OCI-LY7 (cell line): ENCODE measurements around the gene GLYATL1. TPM values are rescaled to one million over a fixed set of nuclear protein-coding genes. Genes with fewer than 3 reads are reported as not detected.

ENCODE experiments used
- BruUV-seq: library from RNA; stranded (reverse); fragments of 400-500 nt; replicated peaks from 2 replicates; lab custom pipeline; 2021; lab: Mats Ljungman, UMichigan
- CTCF ChIA-PET: fragments of 300-600 bp; sonication (Branson Sonifier 250); formaldehyde crosslinking; loops from one replicate; lab custom pipeline; 2022; ENCODE audit warnings: antibody characterized with exemption; ENCODE audit not compliant: unreplicated experiment; lab: Charles Lee
- POLR2A ChIA-PET: fragments of 300-600 bp; sonication (Branson Sonifier 250); formaldehyde crosslinking; loops from one replicate; lab custom pipeline; 2022; ENCODE audit warnings: antibody characterized with exemption; lab: Charles Lee
- DNase-seq: peaks from one replicate; pipeline ENCODE4 v3.0.0-alpha.2; 2015; ENCODE audit warnings: low spot score
- H2AFZ ChIP-seq: fragments of 200-600 bp; sonication (generic), shearing (Covaris generic); 2 replicates; pipeline ENCODE4 v1.6.1; 2014; ENCODE audit warnings: mild to moderate bottlenecking, antibody characterized with exemption, low read length, moderate library complexity
- H3K27ac ChIP-seq: fragments of 200-600 bp; sonication (generic); 2 replicates; pipeline ENCODE4 v1.5.1; 2014; ENCODE audit warnings: mixed run types, low read depth, mild to moderate bottlenecking, moderate library complexity, low read length, inconsistent platforms; ENCODE audit not compliant: poor library complexity, severe bottlenecking
- H3K36me3 ChIP-seq: fragments of 200-600 bp; sonication (generic); 2 replicates; pipeline ENCODE4 v1.6.1; 2014; ENCODE audit warnings: mild to moderate bottlenecking, antibody characterized with exemption, low read length, moderate library complexity, mixed read lengths; ENCODE audit not compliant: insufficient read depth
- H3K4me1 ChIP-seq: fragments of 200-600 bp; sonication (generic); 2 replicates; pipeline ENCODE4 v1.5.1; 2014; ENCODE audit warnings: mild to moderate bottlenecking, low read length; ENCODE audit not compliant: insufficient read depth, poor library complexity, severe bottlenecking
- H3K4me2 ChIP-seq: fragments of 200-600 bp; sonication (generic); 2 replicates; pipeline ENCODE4 v1.6.1; 2014; ENCODE audit warnings: mild to moderate bottlenecking, low read length
- H3K4me3 ChIP-seq: fragments of 200-600 bp; sonication (generic); 2 replicates; pipeline ENCODE4 v1.5.1; 2014; ENCODE audit warnings: mild to moderate bottlenecking, low read depth, low read length; ENCODE audit not compliant: poor library complexity, severe bottlenecking
- H3K79me2 ChIP-seq: fragments of 200-600 bp; sonication (generic); 2 replicates; pipeline ENCODE4 v1.6.1; 2016; ENCODE audit warnings: low read depth, mild to moderate bottlenecking, low read length, moderate library complexity, mixed read lengths; ENCODE audit not compliant: insufficient read depth
- H3K9me2 ChIP-seq: fragments of 200-600 bp; sonication (generic); 2 replicates; pipeline ENCODE4 v1.6.1; 2016; ENCODE audit warnings: mild to moderate bottlenecking, low read length, mixed read lengths; ENCODE audit not compliant: insufficient read depth
- H3K9me3 ChIP-seq: fragments of 200-600 bp; sonication (generic); 2 replicates; pipeline ENCODE4 v1.6.1; 2014; ENCODE audit warnings: mild to moderate bottlenecking, mixed run types, low read length, mixed read lengths
- H4K20me1 ChIP-seq: fragments of 200-600 bp; sonication (generic); 2 replicates; pipeline ENCODE4 v1.6.1; 2014; ENCODE audit warnings: mild to moderate bottlenecking, antibody characterized with exemption, low read length, moderate library complexity, mixed read lengths; ENCODE audit not compliant: insufficient read depth
- EZH2phosphoT487 ChIP-seq: fragments of 200-600 bp; sonication (generic); IDR thresholded peaks from 2 replicates; pipeline ENCODE4 v1.6.1; 2018; ENCODE audit warnings: low read depth, borderline replicate concordance, mild to moderate bottlenecking, mixed run types, antibody characterized with exemption, low read length, moderate library complexity, mixed read lengths
- intact Hi-C: fragments of 100-400 bp; cut with micrococcal nuclease; formaldehyde crosslinking; loops from one replicate; pipeline ENCODE4 v1.10.0; 2022; ENCODE audit not compliant: unreplicated experiment
- total RNA-seq, 2 experiments: library from RNA; depleted of rRNA in 1 of 2; stranded (reverse); fragments of >200 nt in 1 of 2; shearing (Covaris generic) in 1 of 2; gene quantifications; 2 replicates each; pipeline ENCODE4 v1.2.3, GENCODE V29; 2014 to 2022
- TF ChIP-seq, protein P1 (sequence below): fragments of 200-600 bp; sonication (generic); conservative IDR thresholded peaks from 2 replicates; pipeline ENCODE4 v1.5.1; 2014; ENCODE audit warnings: mild to moderate bottlenecking, antibody characterized with exemption, low read length, moderate library complexity, mixed read lengths

The GLYATL1 gene
- total RNA-seq, 2 experiments from 2014 or later = not detected

DNA sequence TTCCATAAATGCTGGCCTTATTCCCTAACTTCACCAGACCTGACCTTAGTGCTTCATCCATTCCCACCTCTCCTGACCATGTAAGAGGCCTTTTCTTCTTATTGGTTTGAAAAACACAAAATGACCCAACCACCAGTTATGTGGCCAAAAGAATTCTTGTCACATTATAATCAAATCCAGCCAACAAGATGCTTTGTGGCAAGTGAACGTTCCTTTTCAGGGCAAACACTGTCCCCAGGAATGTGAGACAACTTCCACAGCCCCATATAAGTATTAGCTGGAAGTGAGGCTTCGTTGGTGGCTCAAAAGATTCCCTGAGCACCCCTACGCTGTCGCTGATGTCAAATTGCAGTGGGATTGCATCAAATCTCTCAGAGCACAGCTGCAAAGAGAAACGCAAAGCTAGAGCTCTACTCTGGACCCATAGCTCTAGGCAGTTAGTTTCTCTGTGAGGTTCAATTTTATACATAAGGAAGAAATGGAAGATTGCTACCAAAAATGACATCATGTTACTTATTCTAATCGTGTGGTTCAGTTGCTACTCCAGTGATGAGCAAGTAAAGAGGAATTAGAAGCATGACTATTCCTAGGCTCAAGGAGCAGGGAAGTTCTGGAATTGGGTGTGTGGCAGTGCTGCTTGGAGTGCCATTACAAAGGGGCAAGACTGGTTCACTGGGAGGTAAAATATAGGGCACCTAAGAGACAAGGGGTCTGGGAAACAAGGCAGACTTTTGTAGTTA lies 26.1 kb downstream of the GLYATL1 start:
- no peaks in the 10 kb centered on the region for H3K9me3 ChIP-seq
- POLR2A ChIA-PET = no interaction called here

DNA sequence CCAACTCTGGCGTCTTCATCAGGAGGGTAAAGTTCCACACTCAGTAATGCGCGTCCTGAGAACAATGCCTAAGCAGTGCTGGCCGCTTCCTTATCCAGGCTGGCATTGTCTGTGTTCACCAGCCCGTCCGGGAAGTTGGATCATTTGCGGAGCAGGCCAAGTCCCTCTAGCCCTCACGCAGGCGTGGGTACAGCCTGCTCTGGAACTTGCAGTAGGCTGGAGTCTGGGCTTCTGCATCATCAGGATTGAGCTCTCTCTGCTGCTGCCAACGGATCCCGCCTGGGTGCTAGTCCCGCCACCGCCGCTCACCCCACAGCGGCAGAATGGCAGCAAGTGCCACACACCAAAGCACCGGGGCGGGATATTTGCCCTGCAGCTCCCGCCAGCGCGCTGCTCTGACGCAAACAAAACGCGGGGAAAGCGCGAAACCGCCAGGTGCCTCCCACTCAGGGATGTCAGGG lies 29.0 kb downstream of the GLYATL1 start:
- no peak overlapping the region for H3K4me2 ChIP-seq
- no peaks in the 10 kb centered on the region for H3K4me1 ChIP-seq
- CTCF ChIA-PET = no interaction called here
- H3K36me3 ChIP-seq = no peaks in the 10 kb centered on the region
- H3K4me3 ChIP-seq = no peak overlapping the region
- H3K27ac ChIP-seq = no peak overlapping the region
- POLR2A ChIA-PET = no interaction called here
- H2AFZ ChIP-seq = no peak overlapping the region
- H4K20me1 ChIP-seq = no peaks in the 10 kb centered on the region
- H3K79me2 ChIP-seq = no peaks in the 10 kb centered on the region
- H3K9me3 ChIP-seq = no peaks in the 10 kb centered on the region
- TF ChIP-seq, protein P1, sequence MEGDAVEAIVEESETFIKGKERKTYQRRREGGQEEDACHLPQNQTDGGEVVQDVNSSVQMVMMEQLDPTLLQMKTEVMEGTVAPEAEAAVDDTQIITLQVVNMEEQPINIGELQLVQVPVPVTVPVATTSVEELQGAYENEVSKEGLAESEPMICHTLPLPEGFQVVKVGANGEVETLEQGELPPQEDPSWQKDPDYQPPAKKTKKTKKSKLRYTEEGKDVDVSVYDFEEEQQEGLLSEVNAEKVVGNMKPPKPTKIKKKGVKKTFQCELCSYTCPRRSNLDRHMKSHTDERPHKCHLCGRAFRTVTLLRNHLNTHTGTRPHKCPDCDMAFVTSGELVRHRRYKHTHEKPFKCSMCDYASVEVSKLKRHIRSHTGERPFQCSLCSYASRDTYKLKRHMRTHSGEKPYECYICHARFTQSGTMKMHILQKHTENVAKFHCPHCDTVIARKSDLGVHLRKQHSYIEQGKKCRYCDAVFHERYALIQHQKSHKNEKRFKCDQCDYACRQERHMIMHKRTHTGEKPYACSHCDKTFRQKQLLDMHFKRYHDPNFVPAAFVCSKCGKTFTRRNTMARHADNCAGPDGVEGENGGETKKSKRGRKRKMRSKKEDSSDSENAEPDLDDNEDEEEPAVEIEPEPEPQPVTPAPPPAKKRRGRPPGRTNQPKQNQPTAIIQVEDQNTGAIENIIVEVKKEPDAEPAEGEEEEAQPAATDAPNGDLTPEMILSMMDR = no peak
- TF ChIP-seq EZH2phosphoT487 = no peak
- H3K9me2 ChIP-seq = no peaks in the 10 kb centered on the region
- no peak for DNase-seq
- no TSS peak for BruUV-seq
- intact Hi-C loops = no loop called here

More for the DNA sequence above, 26.1 kb downstream of the GLYATL1 start:
- intact Hi-C loops = no loop called here
- Histone ChIP-seq H4K20me1 (no peaks in the 10 kb centered on the region), H3K9me2 (no peaks in the 10 kb centered on the region), H3K4me2 (no peak overlapping the region), H2AFZ (no peak overlapping the region), H3K4me3 (no peak overlapping the region), H3K36me3 (no peaks in the 10 kb centered on the region), H3K27ac (no peak overlapping the region), H3K4me1 (no peaks in the 10 kb centered on the region), H3K79me2 (no peaks in the 10 kb centered on the region)
- BruUV-seq = no TSS peak
- CTCF ChIA-PET = no interaction called here
- DNase-seq = no peak
- TF ChIP-seq EZH2phosphoT487 = no peak
- TF ChIP-seq, protein P1 = no peak

DNA sequence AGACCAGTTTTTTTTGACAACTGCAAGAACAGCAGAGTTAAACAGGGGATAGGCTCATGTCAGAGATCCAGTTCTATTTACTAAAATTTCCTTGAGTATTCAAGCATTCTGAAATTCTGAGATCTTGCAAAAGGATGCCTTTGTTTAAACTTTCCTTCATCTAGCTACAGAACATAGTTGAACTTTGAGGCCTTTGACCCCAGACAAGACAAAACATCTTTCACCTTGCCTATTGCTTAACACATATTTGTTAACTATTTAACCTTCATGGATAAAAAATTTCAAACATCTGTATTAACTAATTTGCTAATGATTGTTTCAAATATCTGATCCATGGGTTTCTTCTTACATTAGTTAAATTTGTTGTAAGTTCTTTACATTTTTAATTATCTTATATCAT lies 38.2 kb downstream of the GLYATL1 start:
- Histone ChIP-seq H4K20me1 (no peaks in the 10 kb centered on the region), H2AFZ (no peak overlapping the region), H3K9me3 (no peaks in the 10 kb centered on the region), H3K4me1 (no peaks in the 10 kb centered on the region), H3K27ac (no peak overlapping the region), H3K4me2 (no peak overlapping the region), H3K79me2 (no peaks in the 10 kb centered on the region), H3K9me2 (no peaks in the 10 kb centered on the region), H3K36me3 (no peaks in the 10 kb centered on the region), H3K4me3 (no peak overlapping the region)
- intact Hi-C loops = no loop called here
- DNase-seq = no peak
- POLR2A ChIA-PET = interaction anchor here (0.7 kb wide), 1 partner anchor 12 kb away, joined by 3 read pairs; no protein-coding TSS in a partner anchor
- no peak for TF ChIP-seq EZH2phosphoT487
- TF ChIP-seq, protein P1 = no peak
- no TSS peak for BruUV-seq
- CTCF ChIA-PET = no interaction called here
